Left renal cortex interstitium (tissue), 4 donors: ENCODE measurements around the gene CAPZB. TPM values are rescaled to one million over a fixed set of nuclear protein-coding genes. Genes with fewer than 3 reads are reported as not detected.

Experiments used
- DNase-seq, 4 donors: peaks; one replicate each; pipeline ENCODE4 v3.0.0-alpha.2; 2013; ENCODE audit warnings: low read depth in 4 of 4, low spot score in 2 of 4, missing footprints in 1 of 4
- polyA plus RNA-seq, 4 donors: library from polyadenylated mRNA; unstranded; fragments of 120-200 nt; gene quantifications; one replicate each; pipeline ENCODE4 v1.2.1, GENCODE V29; 2013; ENCODE audit not compliant: insufficient read length in 4 of 4

The CAPZB gene
- polyA plus RNA-seq, 4 donors, result 225 to 279 (median 246) TPM

GRCh38 chr1:19452221-19452663 is 33.1 kb downstream of the CAPZB start:
- DNase-seq, result no peak

GRCh38 chr1:19450811-19451515 is 34.4 kb downstream of the CAPZB start:
- no peak for DNase-seq

GRCh38 chr1:19449454-19450228 is 35.7 kb downstream of the CAPZB start:
- no peak for DNase-seq

GRCh38 chr1:19448491-19449439 is 36.6 kb downstream of the CAPZB start:
- peak in 1 of 4 donors; percentile 50 for DNase-seq

GRCh38 chr1:19447550-19447949 is 37.8 kb downstream of the CAPZB start:
- no peak for DNase-seq

GRCh38 chr1:19445417-19446342 is 39.7 kb downstream of the CAPZB start:
- DNase-seq, result no peak

GRCh38 chr1:19444296-19445021 is 40.9 kb downstream of the CAPZB start:
- no peak for DNase-seq

- no peak for DNase-seq
These were observed 42.0 kb downstream of the CAPZB start for GRCh38 chr1:19443326-19443725.

GRCh38 chr1:19442154-19443096 is 42.9 kb downstream of the CAPZB start:
- DNase-seq, result no peak

GRCh38 chr1:19441048-19441780 is 44.1 kb downstream of the CAPZB start:
- no peak for DNase-seq

- no peak for DNase-seq
These were observed 45.7 kb downstream of the CAPZB start for GRCh38 chr1:19439464-19440171.

GRCh38 chr1:19438516-19439195 is 46.7 kb downstream of the CAPZB start:
- DNase-seq, result no peak

- DNase-seq, result peak in 3 of 4 donors; percentile 56 to 64 (median 59)
These were observed 47.4 kb downstream of the CAPZB start for GRCh38 chr1:19437891-19438294.

GRCh38 chr1:19436716-19437476 is 48.4 kb downstream of the CAPZB start:
- DNase-seq, result no peak

GRCh38 chr1:19435851-19436455 is 49.4 kb downstream of the CAPZB start:
- DNase-seq, result no peak
